ENCODE data around the gene KRT33A.
"Not testable (repeated sequence)": the region's sequence is repeated elsewhere in the genome, so short reads cannot be mapped to it uniquely, and the experiment has no call there.

KRT33A gene

DNA sequence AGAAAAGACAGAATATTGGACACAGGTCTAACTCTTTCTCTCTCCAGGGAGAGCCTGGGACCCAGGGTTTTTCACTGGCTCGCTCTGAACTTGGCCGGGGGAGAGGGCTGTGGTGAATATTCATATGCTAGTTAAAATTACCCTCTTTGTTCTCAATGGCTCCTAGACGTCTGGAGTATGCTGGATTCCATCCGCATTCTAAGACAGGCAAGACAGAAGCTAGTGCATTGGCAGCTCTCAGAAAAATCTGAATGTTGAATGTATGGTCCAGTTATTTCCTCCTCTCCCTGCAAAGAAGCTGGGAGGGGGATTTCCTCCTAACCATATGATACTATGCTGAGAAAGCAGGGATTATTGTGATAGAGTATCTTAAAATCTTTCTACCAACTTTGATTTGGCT, 37.0 kb upstream of the KRT33A start:
- no peak for TF ChIP-seq EZH2phosphoT487 (conservative IDR thresholded peaks at IDR 0.05; ENCODE audit: low read length)
- H3K9ac ChIP-seq (ENCODE audit: low read length) = no peak overlapping the region
- H3K27me3 ChIP-seq (ENCODE audit: low read length) = 0 out of 2 replicates have a peak, but pooled peaks cover 7% of the 10 kb centered on the region
- H2AFZ ChIP-seq (ENCODE audit: low read depth, low read length, severe bottlenecking) = no peak overlapping the region
- H3K79me2 ChIP-seq (ENCODE audit: insufficient read depth, low read length) = no peaks in the 10 kb centered on the region
- H3K36me3 ChIP-seq (ENCODE audit: low read length) = no peaks in the 10 kb centered on the region
- no peak overlapping the region for H3K4me2 ChIP-seq (ENCODE audit: low read depth, low read length, poor library complexity, severe bottlenecking)
- H3K4me3 ChIP-seq (ENCODE audit: insufficient read depth, low read length, poor library complexity, severe bottlenecking) = no peak overlapping the region
- no peak overlapping the region for H3K27ac ChIP-seq (ENCODE audit: low read depth, low read length)
- no peaks in the 10 kb centered on the region for H3K9me2 ChIP-seq (replicated peaks; ENCODE audit: insufficient read depth, low read length)
- H3K9me3 ChIP-seq (ENCODE audit: insufficient read depth, low read length) = 0 out of 2 replicates have a peak, but pooled peaks cover 3% of the 10 kb centered on the region
- H3F3A ChIP-seq (ENCODE audit: insufficient read depth) = no peaks in the 10 kb centered on the region
- H4K20me1 ChIP-seq (ENCODE audit: low read depth, low read length) = no peaks in the 10 kb centered on the region

DNA sequence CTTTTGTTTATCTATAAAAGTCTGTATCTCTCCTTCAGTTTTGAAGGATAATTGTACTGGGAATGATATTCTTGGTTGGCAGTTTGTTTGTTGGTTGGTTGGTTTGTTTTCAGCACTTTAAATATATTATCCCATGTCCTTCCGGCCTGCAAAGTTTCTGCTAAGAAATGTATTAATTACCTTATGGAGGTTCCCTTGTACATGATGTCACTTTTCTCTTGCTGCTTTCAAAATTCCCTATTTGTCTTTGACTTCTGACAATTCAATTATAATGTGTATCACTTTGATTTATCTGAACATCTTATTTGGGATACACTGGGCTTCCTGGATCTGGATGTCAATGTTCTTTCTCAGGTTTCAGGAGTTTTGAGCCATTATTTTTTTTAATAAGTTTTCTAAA, 35.6 kb upstream of the KRT33A start:
- no peaks in the 10 kb centered on the region for H4K20me1 ChIP-seq (ENCODE audit: low read depth, low read length)
- no peak overlapping the region for H3K4me2 ChIP-seq (ENCODE audit: low read depth, low read length, poor library complexity, severe bottlenecking)
- H3F3A ChIP-seq (ENCODE audit: insufficient read depth) = no peaks in the 10 kb centered on the region
- H3K79me2 ChIP-seq (ENCODE audit: insufficient read depth, low read length) = no peaks in the 10 kb centered on the region
- H2AFZ ChIP-seq (ENCODE audit: low read depth, low read length, severe bottlenecking) = no peak overlapping the region
- no peaks in the 10 kb centered on the region for H3K9me2 ChIP-seq (replicated peaks; ENCODE audit: insufficient read depth, low read length)
- TF ChIP-seq, protein P1, sequence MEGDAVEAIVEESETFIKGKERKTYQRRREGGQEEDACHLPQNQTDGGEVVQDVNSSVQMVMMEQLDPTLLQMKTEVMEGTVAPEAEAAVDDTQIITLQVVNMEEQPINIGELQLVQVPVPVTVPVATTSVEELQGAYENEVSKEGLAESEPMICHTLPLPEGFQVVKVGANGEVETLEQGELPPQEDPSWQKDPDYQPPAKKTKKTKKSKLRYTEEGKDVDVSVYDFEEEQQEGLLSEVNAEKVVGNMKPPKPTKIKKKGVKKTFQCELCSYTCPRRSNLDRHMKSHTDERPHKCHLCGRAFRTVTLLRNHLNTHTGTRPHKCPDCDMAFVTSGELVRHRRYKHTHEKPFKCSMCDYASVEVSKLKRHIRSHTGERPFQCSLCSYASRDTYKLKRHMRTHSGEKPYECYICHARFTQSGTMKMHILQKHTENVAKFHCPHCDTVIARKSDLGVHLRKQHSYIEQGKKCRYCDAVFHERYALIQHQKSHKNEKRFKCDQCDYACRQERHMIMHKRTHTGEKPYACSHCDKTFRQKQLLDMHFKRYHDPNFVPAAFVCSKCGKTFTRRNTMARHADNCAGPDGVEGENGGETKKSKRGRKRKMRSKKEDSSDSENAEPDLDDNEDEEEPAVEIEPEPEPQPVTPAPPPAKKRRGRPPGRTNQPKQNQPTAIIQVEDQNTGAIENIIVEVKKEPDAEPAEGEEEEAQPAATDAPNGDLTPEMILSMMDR (IDR thresholded peaks at IDR 0.05; ENCODE audit: insufficient read depth, low read length, poor library complexity, severe bottlenecking) = no peak
- 0 out of 2 replicates have a peak, but pooled peaks cover 4% of the 10 kb centered on the region for H3K27me3 ChIP-seq (ENCODE audit: low read length)
- H3K9ac ChIP-seq (ENCODE audit: low read length) = no peak overlapping the region
- H3K27ac ChIP-seq (ENCODE audit: low read depth, low read length) = no peak overlapping the region
- H3K36me3 ChIP-seq (ENCODE audit: low read length) = no peaks in the 10 kb centered on the region
- H3K9me3 ChIP-seq (ENCODE audit: insufficient read depth, low read length) = 0 out of 2 replicates have a peak, but pooled peaks cover 3% of the 10 kb centered on the region
- no peak overlapping the region for H3K4me3 ChIP-seq (ENCODE audit: insufficient read depth, low read length, poor library complexity, severe bottlenecking)

DNA sequence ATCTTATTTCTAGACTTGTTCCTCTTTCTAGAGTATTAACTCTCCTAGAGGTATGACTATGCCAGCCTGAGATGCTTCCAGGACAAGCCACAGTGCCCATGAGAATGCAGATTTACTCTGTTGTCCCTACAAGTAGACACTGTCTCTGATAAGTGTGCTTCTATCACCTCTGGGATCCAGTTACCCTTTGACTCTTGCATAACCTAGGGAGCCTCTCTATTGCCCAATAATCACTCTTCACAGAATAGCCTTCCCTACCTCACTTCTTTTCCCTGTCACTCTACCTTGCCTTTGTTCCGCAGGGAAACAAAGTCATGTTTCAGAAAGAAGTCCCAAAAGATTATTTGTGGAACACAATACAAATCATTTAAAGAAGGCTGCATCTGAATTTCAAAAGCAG, 33.1 kb upstream of the KRT33A start:
- no peaks in the 10 kb centered on the region for H4K20me1 ChIP-seq (ENCODE audit: low read depth, low read length)
- no peaks in the 10 kb centered on the region for H3F3A ChIP-seq (ENCODE audit: insufficient read depth)
- no peak overlapping the region for H3K4me2 ChIP-seq (ENCODE audit: low read depth, low read length, poor library complexity, severe bottlenecking)
- no peak overlapping the region for H3K9ac ChIP-seq (ENCODE audit: low read length)
- no peaks in the 10 kb centered on the region for H3K9me3 ChIP-seq (ENCODE audit: insufficient read depth, low read length)
- H3K9me2 ChIP-seq (replicated peaks; ENCODE audit: insufficient read depth, low read length) = no peaks in the 10 kb centered on the region
- H3K27ac ChIP-seq (ENCODE audit: low read depth, low read length) = no peak overlapping the region
- TF ChIP-seq, protein P1 (IDR thresholded peaks at IDR 0.05; ENCODE audit: insufficient read depth, low read length, poor library complexity, severe bottlenecking) = no peak
- TF ChIP-seq EZH2phosphoT487 (conservative IDR thresholded peaks at IDR 0.05; ENCODE audit: low read length) = no peak
- H3K36me3 ChIP-seq (ENCODE audit: low read length) = no peaks in the 10 kb centered on the region
- H3K4me3 ChIP-seq (ENCODE audit: insufficient read depth, low read length, poor library complexity, severe bottlenecking) = no peak overlapping the region
- 0 out of 2 replicates have a peak, but pooled peaks cover 3% of the 10 kb centered on the region for H3K27me3 ChIP-seq (ENCODE audit: low read length)
- no peaks in the 10 kb centered on the region for H3K79me2 ChIP-seq (ENCODE audit: insufficient read depth, low read length)
- H2AFZ ChIP-seq (ENCODE audit: low read depth, low read length, severe bottlenecking) = no peak overlapping the region

GRCh38 chr17:41382394-41382793, 31.8 kb upstream of the KRT33A start:
- Histone ChIP-seq H3K9me2 (replicated peaks; ENCODE audit: insufficient read depth, low read length) (no peaks in the 10 kb centered on the region), H3K9me3 (ENCODE audit: insufficient read depth, low read length) (no peaks in the 10 kb centered on the region), H3F3A (ENCODE audit: insufficient read depth) (no peaks in the 10 kb centered on the region), H3K4me3 (ENCODE audit: insufficient read depth, low read length, poor library complexity, severe bottlenecking) (no peak overlapping the region), H3K79me2 (ENCODE audit: insufficient read depth, low read length) (no peaks in the 10 kb centered on the region), H3K9ac (ENCODE audit: low read length) (no peak overlapping the region), H3K4me2 (ENCODE audit: low read depth, low read length, poor library complexity, severe bottlenecking) (no peak overlapping the region), H2AFZ (ENCODE audit: low read depth, low read length, severe bottlenecking) (no peak overlapping the region), H3K27ac (ENCODE audit: low read depth, low read length) (no peak overlapping the region), H4K20me1 (ENCODE audit: low read depth, low read length) (no peaks in the 10 kb centered on the region), H3K36me3 (ENCODE audit: low read length) (no peaks in the 10 kb centered on the region), H3K27me3 (ENCODE audit: low read length) (0 out of 2 replicates have a peak, but pooled peaks cover 3% of the 10 kb centered on the region)
- TF ChIP-seq, protein P1 (IDR thresholded peaks at IDR 0.05; ENCODE audit: insufficient read depth, low read length, poor library complexity, severe bottlenecking) = no peak
- TF ChIP-seq EZH2phosphoT487 (conservative IDR thresholded peaks at IDR 0.05; ENCODE audit: low read length) = no peak

- H3K4me3 ChIP-seq (ENCODE audit: insufficient read depth, low read length, poor library complexity, severe bottlenecking); H3K9me3 ChIP-seq (ENCODE audit: insufficient read depth, low read length); H2AFZ ChIP-seq (ENCODE audit: low read depth, low read length, severe bottlenecking); H3K27ac ChIP-seq (ENCODE audit: low read depth, low read length); H3K79me2 ChIP-seq (ENCODE audit: insufficient read depth, low read length); H3F3A ChIP-seq (ENCODE audit: insufficient read depth); H4K20me1 ChIP-seq (ENCODE audit: low read depth, low read length); H3K9me2 ChIP-seq (replicated peaks; ENCODE audit: insufficient read depth, low read length); H3K9ac ChIP-seq (ENCODE audit: low read length); H3K27me3 ChIP-seq (ENCODE audit: low read length); H3K36me3 ChIP-seq (ENCODE audit: low read length); H3K4me2 ChIP-seq (ENCODE audit: low read depth, low read length, poor library complexity, severe bottlenecking): not testable (repeated sequence)
Measured at GRCh38 chr17:41381943-41382342, 31.3 kb upstream of the KRT33A start, which contains the start of gene KRT34. KRT34 (minus strand) TSS chr17:41382306; CDS start chr17:41382246, 60 bp downstream.

DNA sequence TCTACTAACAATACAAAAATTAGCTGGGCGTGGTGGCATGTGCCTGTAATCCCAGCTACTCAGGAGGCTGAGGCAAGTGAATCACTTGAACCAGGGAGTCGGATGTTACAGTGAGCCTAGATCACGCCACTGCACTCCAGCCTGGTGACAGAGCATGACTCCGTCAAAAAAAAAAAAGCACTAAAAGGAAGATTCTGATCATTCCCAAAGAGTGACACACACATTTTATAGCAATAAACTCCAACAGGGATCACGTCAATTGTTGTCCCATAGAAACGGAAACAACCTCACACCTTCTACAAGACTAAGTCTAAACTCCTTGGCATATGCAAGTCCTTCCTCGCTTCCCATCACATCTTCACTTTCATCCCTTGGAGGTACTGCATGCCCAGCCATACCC, 29.5 kb upstream of the KRT33A start:
- not testable (repeated sequence) for H3K79me2 ChIP-seq (ENCODE audit: insufficient read depth, low read length); H3K4me3 ChIP-seq (ENCODE audit: insufficient read depth, low read length, poor library complexity, severe bottlenecking); H3K27ac ChIP-seq (ENCODE audit: low read depth, low read length); H3K4me2 ChIP-seq (ENCODE audit: low read depth, low read length, poor library complexity, severe bottlenecking); H3K9me2 ChIP-seq (replicated peaks; ENCODE audit: insufficient read depth, low read length); H3K9ac ChIP-seq (ENCODE audit: low read length); H3K36me3 ChIP-seq (ENCODE audit: low read length); H3K9me3 ChIP-seq (ENCODE audit: insufficient read depth, low read length); H4K20me1 ChIP-seq (ENCODE audit: low read depth, low read length); H2AFZ ChIP-seq (ENCODE audit: low read depth, low read length, severe bottlenecking); H3K27me3 ChIP-seq (ENCODE audit: low read length); H3F3A ChIP-seq (ENCODE audit: insufficient read depth)
